SJCRH30 (cell line): Measurements from ENCODE around the gene RFXANK. TPM values are rescaled to one million over a fixed set of nuclear protein-coding genes. Genes with fewer than 3 reads are reported as not detected.
A peak's percentile ranks its signal among the peaks of the same experiment; 100 is the strongest.

Experiments
- DNase-seq, 2 experiments: peaks; one replicate each; pipeline ENCODE4 v3.0.0-alpha.2; 2015 to 2020
- H3K27ac ChIP-seq: fragments of 250-450 bp; sonication (Bioruptor Pico); 2 replicates; pipeline ENCODE4 v1.5.1; 2020; ENCODE audit warnings: mild to moderate bottlenecking, moderate library complexity
- H3K27me3 ChIP-seq: fragments of 250-450 bp; sonication (Bioruptor Pico); 2 replicates; pipeline ENCODE4 v1.5.1; 2020; ENCODE audit warnings: mild to moderate bottlenecking, moderate library complexity
- H3K36me3 ChIP-seq: fragments of 250-450 bp; sonication (Bioruptor Pico); 2 replicates; pipeline ENCODE4 v1.5.1; 2020; ENCODE audit warnings: mild to moderate bottlenecking, moderate library complexity
- H3K4me1 ChIP-seq: fragments of 250-450 bp; sonication (Bioruptor Pico); 2 replicates; pipeline ENCODE4 v1.5.1; 2020; ENCODE audit warnings: mild to moderate bottlenecking, moderate library complexity
- H3K4me3 ChIP-seq: fragments of 250-450 bp; sonication (Bioruptor Pico); 2 replicates; pipeline ENCODE4 v1.5.1; 2020; ENCODE audit warnings: mild to moderate bottlenecking, moderate library complexity
- H3K9me3 ChIP-seq: fragments of 250-450 bp; sonication (Bioruptor Pico); replicated peaks from 2 replicates; pipeline ENCODE4 v1.5.1; 2020; ENCODE audit warnings: mild to moderate bottlenecking, moderate library complexity
- total RNA-seq: library from RNA; depleted of rRNA; stranded (reverse); fragments of >200 nt; shearing (Covaris generic); gene quantifications from 2 replicates; pipeline ENCODE4 v1.2.3, GENCODE V29; 2014

The RFXANK gene
- total RNA-seq, 1 experiment from 2014 or later = 52.5 TPM

DNA sequence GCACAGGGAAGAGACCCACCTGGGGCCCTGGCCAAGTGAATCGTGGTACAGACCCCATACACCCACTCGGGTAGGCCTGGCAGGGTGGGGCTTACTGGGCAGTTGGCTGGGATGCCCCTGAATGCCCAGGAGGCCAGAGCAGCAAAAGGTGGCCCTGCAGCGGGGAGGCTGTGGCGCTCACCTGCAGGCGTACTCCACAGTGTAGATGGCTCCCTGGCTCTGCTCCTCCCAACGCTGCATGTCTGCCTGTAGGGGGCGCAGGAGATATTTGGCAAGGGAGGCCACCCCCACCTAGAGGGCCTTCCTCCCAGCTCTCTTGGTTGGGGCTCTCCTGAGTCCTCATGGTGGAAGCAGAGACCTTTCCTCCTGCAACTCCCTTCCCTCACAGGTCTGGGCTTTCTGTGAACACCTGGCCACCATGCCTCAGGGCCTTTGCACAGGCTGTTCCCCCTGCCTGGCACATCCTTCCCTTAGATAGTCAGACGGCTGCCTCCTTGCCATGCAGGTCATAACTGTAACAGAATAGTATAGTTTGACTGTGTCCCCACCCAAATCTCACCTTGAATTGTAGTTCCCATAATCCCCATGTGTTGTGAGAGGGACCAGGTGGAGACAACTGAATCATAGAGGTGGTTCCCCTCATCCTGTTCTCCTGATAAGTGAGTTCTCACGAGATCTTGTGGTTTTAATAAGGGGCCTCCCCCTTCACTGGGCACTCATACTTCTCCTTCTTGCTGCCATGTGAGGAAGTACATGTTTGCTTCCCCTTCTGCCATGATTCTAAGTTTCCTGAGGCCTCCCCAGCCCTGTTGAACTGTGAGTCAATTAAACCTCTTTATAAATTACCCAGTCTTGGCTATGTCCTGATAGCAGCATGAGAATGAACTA is 6.0 kb upstream of the RFXANK start:
- Histone ChIP-seq H3K36me3 (no peaks in the 10 kb centered on the region), H3K27me3 (no peaks in the 10 kb centered on the region), H3K4me1 (no peaks in the 10 kb centered on the region), H3K9me3 (no peaks in the 10 kb centered on the region), H3K27ac (no peak overlapping the region), H3K4me3 (no peak overlapping the region)
- DNase-seq = peak; percentile 67 to 75

DNA sequence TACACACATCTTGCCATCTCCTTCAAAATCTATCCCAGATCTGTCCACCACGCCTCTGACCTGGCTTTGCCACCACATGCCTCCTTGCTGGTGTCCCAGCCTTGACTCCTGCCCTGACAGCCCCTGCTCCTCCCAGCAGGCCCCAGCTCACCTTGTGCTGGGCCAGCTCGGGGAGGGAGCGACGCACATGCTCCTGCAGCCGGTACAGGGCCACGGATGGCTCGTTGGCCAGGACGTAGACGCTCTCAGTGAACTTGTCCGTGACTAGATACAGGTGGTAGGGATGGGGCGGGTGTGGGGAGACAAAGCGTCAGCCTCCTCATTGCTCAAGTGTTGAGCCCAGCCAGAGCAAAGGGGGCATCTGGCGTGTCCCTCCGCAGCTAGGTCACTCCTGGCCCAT is 5.3 kb upstream of the RFXANK start:
- no peak overlapping the region for H3K27ac ChIP-seq
- H3K36me3 ChIP-seq = no peaks in the 10 kb centered on the region
- H3K9me3 ChIP-seq = no peaks in the 10 kb centered on the region
- no peak for DNase-seq
- no peak overlapping the region for H3K4me3 ChIP-seq
- no peaks in the 10 kb centered on the region for H3K4me1 ChIP-seq
- H3K27me3 ChIP-seq = no peaks in the 10 kb centered on the region

DNA sequence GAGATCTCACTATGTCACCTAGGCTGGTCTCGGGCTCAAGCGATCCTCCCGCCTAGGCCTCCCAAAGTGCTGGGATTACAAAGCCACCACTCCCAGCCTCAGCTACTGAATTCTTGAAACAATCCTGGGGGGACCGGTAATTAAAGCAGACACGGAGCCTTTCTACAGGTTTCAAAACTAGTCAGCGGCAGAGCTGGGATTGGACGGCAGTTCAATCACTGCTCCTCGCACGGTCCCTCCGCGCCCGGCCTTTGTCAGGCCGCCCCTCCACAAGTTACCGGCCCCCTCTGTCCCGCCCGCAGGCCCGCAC is 335 bp upstream of the RFXANK start:
- Histone ChIP-seq H3K36me3 (peaks cover 5% of the 10 kb centered on the region; the same call in 1 of the 2 replicates), H3K4me3 (peak overlapping the region; percentile 68), H3K27ac (peak overlapping the region; percentile 78), H3K9me3 (no peaks in the 10 kb centered on the region), H3K27me3 (no peaks in the 10 kb centered on the region), H3K4me1 (no peaks in the 10 kb centered on the region)
- DNase-seq = no peak

DNA sequence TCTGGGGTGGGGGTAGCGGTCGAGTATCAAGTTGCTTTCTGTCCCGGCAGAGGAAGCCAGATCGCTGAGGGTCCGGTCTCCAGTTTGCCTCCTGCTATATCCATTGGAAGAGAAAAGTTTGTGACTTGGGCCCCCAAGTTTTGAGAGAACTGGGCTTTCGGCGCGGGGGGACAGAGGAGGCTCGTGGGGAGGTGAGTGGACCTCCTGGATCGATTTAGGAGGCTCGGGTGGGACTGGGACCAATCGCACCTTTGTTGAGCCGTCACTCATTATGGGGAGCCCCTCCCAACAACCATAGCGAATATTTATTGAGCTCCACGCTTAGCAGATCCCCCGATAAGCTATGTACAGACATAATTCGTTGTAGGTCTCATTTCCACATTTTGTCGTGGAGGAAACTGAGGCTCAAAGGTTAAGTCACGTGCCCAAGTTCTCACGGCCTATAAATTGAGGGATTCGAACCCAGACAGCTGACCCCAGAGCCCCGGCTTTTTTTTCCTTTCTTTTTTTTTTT is 909 bp downstream of the RFXANK start:
- DNase-seq = no peak
- Histone ChIP-seq H3K4me3 (peak overlapping the region; percentile 68), H3K4me1 (no peaks in the 10 kb centered on the region), H3K9me3 (no peaks in the 10 kb centered on the region), H3K27ac (peak overlapping the region; percentile 60), H3K36me3 (peaks cover 12% of the 10 kb centered on the region; the same call in 1 of the 2 replicates), H3K27me3 (no peaks in the 10 kb centered on the region)

DNA sequence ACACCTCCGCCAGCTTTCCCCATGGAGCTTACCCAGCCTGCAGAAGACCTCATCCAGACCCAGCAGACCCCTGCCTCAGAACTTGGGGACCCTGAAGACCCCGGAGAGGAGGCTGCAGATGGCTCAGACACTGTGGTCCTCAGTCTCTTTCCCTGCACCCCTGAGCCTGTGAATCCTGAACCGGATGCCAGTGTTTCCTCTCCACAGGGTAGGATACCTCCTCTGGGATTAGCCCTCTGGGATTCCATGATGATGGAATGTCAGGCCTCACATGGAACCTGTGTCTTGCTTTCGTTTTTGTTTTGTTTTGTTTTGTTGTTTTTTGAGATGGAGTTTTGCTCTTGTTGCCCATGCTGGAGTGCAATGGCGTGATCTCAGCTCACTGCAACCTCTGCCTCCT is 1.9 kb downstream of the RFXANK start:
- H3K9me3 ChIP-seq = no peaks in the 10 kb centered on the region
- peaks cover 19% of the 10 kb centered on the region; the same call in 1 of the 2 replicates for H3K36me3 ChIP-seq
- H3K27me3 ChIP-seq = no peaks in the 10 kb centered on the region
- no peaks in the 10 kb centered on the region for H3K4me1 ChIP-seq
- DNase-seq = no peak
- H3K4me3 ChIP-seq = no peak overlapping the region
- no peak overlapping the region for H3K27ac ChIP-seq

DNA sequence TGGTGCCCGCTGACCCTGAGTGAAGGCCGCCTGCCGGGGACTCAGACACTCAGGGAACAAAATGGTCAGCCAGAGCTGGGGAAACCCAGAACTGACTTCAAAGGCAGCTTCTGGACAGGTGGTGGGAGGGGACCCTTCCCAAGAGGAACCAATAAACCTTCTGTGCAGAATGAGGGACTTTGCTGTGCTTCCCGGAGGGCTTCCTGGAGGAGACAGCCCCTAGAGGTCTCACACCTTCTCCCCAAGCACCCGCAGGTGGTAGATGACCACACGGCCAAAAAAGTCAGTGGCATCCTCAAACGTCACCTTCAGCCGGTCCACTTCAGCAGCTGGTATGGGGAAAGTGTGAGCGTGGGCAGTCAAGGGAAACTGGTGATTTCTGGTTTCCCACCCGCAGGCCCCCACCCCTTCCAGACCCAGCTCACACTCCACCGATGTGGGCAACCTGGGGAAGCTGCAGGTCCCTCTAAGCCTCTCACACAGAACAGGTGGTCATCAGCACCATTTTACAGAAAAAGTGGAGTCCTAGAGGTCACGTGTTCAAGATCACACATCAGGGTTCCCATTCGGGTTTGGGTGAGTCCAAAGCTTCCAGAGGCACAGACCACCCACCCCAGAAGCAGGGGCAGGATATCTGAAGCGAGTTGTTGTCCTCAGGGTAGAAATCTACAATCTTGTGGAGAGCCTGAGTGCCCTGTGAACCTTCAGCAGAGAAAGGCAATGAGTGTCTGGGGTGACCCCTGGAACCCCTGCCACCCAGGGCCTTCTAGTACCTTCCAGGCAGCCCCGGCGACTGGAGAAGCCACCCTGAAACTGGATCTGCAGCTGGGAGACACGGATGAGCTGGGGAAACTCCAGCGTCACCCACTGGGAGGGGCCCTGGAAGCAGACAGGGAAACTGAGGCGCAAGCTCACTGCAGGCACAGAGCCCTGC is 9.9 kb downstream of the RFXANK start:
- H3K36me3 ChIP-seq = peaks cover 17% of the 10 kb centered on the region
- H3K27me3 ChIP-seq = peaks cover 7% of the 10 kb centered on the region
- no peaks in the 10 kb centered on the region for H3K4me1 ChIP-seq
- H3K27ac ChIP-seq = no peak overlapping the region
- H3K4me3 ChIP-seq = peak overlapping the region; percentile 65; the same call in 1 of the 2 replicates
- DNase-seq = no peak
- H3K9me3 ChIP-seq = no peaks in the 10 kb centered on the region

DNA sequence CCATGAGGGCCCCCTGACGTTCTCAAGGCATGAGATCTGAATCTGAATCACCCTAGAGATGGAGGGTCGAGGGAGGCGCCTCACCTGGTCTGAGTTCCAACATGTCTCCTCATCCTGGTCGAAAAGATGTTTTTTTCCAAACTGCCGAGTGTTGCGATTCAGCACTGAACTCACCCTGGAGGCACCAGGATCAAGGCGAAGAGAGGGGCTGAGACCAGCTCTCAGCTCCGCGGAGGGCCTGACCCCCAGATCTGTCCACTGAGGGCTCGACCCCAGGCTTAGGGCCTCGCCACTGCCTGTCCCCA is 10.6 kb downstream of the RFXANK start:
- Histone ChIP-seq H3K4me3 (peak overlapping the region; percentile 65), H3K27ac (peak overlapping the region; percentile 47), H3K9me3 (no peaks in the 10 kb centered on the region), H3K4me1 (no peaks in the 10 kb centered on the region), H3K27me3 (peaks cover 7% of the 10 kb centered on the region), H3K36me3 (peaks cover 13% of the 10 kb centered on the region)
- DNase-seq = no peak

DNA sequence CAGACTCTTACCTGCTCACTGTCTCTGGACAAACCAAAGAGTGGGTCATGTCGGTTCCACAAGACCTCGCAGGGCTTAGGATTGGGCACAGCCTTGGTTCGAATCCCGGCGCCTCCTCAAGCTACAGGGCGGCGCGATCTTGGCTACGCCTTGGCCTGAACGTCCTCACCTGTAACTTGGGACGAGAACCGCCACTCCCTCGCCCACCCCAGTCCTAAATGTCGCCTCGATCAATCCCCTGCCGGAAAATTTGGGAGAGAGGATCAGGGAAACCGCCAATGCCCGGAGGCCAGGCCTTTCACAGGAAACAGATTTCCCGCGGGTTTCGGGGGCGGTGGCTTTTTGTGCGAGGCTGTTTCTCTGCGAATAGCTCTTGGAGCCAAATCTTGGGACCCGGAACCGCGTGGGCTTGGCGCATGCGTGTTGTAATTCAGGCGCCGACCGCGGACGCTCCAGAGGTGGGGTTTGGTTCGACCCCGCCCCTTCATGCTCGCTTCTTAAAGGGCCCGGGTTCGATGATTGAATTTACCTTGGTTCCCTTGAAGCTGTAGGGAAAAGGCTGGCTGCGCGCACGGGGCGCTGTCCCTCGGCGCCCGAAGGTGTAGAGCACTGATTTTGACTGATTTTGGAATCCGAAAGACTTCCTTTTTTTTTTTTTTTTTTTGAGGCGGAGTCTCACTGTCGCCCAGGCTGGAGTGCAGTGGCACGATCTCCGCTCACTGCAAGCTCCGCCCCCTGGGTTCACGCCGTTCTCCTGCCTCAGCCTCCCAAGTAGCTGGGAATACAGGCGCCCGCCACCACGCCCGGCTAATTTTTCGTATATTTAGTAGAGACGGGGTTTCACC is 11.2 kb downstream of the RFXANK start, which contains the start of gene NR2C2AP:
Gene NR2C2AP, minus strand, starts transcription at position 403 of the 845 bp plus-strand sequence. Its CDS starts 354 bp downstream, at position 49.
- H3K27me3 ChIP-seq = peaks cover 7% of the 10 kb centered on the region
- H3K9me3 ChIP-seq = no peaks in the 10 kb centered on the region
- peaks cover 10% of the 10 kb centered on the region for H3K36me3 ChIP-seq
- H3K4me3 ChIP-seq = peak within 1 kb of the TSS; percentile 65
- H3K27ac ChIP-seq = peak within 1 kb of the TSS; percentile 47
- no peaks in the 10 kb centered on the region for H3K4me1 ChIP-seq
- DNase-seq = peak; percentile 91 to 97

DNA sequence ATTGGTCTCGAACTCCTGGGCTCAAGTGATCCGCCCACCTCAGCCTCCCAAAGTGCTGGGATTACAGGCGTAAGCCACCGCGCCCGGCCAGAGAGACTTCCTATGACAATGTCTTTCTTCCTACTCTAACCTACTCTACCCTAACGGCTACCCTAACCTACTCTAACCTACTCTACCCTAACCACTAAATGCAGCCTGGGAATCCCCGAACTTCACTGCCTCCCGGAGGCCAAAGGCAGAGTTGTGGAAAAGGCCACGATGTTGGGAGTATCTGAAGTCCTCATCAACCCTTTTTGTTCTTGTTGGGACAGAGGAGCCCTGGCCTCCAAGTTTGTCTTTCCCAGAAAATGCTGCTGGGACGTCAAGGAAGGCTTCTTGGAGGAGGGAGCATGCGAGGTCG is 12.1 kb downstream of the RFXANK start:
- DNase-seq = no peak
- Histone ChIP-seq H3K27ac (no peak overlapping the region), H3K9me3 (no peaks in the 10 kb centered on the region)

DNA sequence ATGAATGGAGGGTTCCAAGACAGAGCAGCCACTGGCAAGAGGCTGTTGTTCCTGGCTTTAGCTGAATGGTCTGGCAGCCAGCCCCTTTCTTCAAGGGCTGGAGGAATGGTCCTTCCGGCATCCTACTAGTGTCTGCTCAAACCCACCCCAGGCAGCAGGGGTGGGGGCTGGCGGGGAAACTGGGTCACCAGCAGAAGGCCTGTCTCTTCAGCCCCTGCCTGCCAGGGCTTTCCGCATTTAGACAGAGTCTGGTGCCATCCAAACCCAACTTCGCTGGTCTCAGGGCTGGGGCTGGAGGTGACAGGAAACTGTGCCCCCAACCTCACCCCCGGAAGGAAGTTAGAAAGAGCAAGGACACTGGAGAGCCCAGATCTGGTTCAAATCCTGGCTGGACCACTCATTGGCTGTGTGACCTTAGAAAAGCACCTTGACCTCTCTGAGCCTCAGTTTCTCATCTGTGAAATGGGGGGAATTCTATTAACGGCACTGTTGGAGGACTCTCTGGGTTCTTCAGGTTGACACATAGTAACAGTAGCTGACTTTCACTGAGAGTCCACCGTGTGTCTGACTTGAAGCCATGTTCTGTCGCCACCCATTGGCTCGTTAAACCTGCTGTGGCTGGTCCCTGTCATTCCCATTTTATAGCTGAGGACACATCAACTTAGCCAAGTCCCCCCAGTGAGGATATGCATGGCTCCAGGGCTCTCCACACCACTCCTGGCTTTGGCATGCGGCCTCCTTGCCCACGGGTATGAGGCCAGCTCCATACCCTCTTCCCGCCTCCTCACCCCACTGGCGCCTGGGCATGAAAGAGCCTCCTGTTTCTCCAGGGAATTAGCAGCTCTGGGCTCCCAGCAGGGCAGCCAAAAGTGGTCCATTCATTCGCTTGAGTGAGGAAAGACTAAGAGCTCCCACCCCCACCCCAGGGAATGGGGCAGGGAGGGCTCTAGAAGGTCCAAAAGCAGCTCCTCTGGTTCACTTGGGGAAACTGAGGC is 13.7 kb downstream of the RFXANK start:
- Histone ChIP-seq H3K9me3 (no peaks in the 10 kb centered on the region), H3K4me3 (no peak overlapping the region), H3K27me3 (peaks cover 7% of the 10 kb centered on the region), H3K36me3 (peaks cover 2% of the 10 kb centered on the region; the same call in 1 of the 2 replicates), H3K27ac (no peak overlapping the region), H3K4me1 (no peaks in the 10 kb centered on the region)
- DNase-seq = no peak

More for the DNA sequence above, 12.1 kb downstream of the RFXANK start:
- Histone ChIP-seq H3K27me3 (peaks cover 7% of the 10 kb centered on the region), H3K4me1 (no peaks in the 10 kb centered on the region), H3K4me3 (no peak overlapping the region), H3K36me3 (peaks cover 5% of the 10 kb centered on the region)

DNA sequence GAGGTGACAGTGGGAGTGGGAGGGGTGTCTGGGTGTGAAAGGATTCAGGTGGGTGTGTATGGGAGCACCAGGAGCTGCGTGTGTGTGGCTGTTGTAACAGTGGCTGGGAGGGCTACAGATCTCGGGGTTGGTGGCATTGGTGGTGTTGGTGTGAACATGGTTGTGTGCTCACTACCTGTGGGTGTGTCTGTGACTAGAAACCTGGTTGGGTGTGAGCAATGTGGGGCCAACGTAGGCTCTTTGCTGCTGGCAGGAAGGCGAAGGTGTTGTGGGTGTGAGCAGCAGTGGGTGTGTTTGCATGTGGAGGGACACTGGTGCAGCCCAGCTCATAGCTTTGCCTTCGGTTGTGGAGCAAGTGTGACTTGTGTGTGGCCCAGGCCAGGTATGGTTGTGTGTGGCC is 14.9 kb downstream of the RFXANK start:
- H3K27me3 ChIP-seq = peaks cover 7% of the 10 kb centered on the region
- H3K4me3 ChIP-seq = no peak overlapping the region
- no peak for DNase-seq
- no peaks in the 10 kb centered on the region for H3K4me1 ChIP-seq
- no peak overlapping the region for H3K27ac ChIP-seq
- no peaks in the 10 kb centered on the region for H3K9me3 ChIP-seq
- no peaks in the 10 kb centered on the region for H3K36me3 ChIP-seq

DNA sequence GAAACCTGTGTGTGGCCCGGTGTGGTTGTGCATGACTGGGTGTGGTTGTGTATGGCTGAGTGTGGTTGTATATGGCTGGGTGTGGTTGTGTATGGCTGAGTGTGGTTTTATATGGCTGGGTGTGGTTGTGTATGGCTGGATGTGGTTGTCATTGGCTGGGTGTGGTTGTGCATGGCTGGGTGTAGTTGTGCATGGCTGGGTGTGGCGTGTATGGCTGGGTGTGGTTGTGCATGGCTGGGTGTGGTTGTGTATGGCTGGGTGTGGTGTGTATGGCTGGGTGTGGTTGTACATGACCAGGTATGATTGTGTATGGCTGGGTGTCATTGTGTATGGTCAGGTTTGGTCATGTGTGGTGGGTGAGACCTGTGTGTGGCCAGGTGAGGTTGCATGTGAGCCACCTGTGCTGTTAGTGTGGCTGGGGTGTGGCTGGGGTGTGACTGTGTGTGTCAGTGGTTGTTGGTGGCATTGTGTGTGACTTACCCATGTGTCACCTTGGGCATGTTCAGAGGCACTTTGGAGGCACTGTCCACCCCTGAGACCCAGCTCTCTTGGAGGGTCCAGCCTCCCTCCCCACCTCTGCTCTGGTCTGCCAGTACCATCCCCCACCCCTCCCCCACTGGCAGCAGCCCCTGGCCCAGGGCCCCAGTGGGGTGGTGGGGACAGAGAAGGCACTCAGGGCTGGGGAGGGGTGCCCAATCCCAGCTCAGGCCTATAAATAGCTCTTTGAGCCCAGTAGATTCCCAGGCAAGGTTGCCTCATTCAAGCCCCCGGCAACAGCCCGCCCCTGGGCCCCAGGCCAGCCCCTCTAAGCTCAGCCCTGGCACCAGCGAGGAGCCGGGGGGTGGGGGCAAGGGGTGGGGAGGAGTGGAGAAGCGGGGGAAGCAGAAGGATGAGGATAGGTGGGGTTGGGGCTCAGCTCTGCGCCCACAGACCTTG is 15.8 kb downstream of the RFXANK start:
- no peaks in the 10 kb centered on the region for H3K9me3 ChIP-seq
- H3K4me1 ChIP-seq = no peaks in the 10 kb centered on the region
- no peak for DNase-seq
- H3K27ac ChIP-seq = no peak overlapping the region
- peaks cover 7% of the 10 kb centered on the region for H3K27me3 ChIP-seq
- H3K36me3 ChIP-seq = no peaks in the 10 kb centered on the region
- no peak overlapping the region for H3K4me3 ChIP-seq
